DOHH2 (cell line): ENCODE measurements around the gene CFAP251.
"Not testable (repeated sequence)": the region's sequence is repeated elsewhere in the genome, so short reads cannot be mapped to it uniquely, and the experiment has no call there.

ENCODE experiments used
- CTCF ChIP-seq: fragments of 200-600 bp; sonication (generic); IDR thresholded peaks from one replicate; pipeline ENCODE4 v1.5.1; 2014; ENCODE audit warnings: antibody characterized with exemption, mild to moderate bottlenecking, low read depth, low read length; ENCODE audit not compliant: poor library complexity, severe bottlenecking
- EZH2phosphoT487 ChIP-seq: fragments of 200-600 bp; sonication (generic); IDR thresholded peaks from 2 replicates; pipeline ENCODE4 v1.6.1; 2017; ENCODE audit warnings: borderline replicate concordance, mild to moderate bottlenecking, antibody characterized with exemption, low read length, moderate library complexity, mixed read lengths

- TF ChIP-seq CTCF, EZH2phosphoT487: not testable (repeated sequence)
Measured at GRCh38 chr12:121929545-121929944, 11.2 kb downstream of the CFAP251 start.
